ENCODE measurements around the gene POLK.

DNA sequence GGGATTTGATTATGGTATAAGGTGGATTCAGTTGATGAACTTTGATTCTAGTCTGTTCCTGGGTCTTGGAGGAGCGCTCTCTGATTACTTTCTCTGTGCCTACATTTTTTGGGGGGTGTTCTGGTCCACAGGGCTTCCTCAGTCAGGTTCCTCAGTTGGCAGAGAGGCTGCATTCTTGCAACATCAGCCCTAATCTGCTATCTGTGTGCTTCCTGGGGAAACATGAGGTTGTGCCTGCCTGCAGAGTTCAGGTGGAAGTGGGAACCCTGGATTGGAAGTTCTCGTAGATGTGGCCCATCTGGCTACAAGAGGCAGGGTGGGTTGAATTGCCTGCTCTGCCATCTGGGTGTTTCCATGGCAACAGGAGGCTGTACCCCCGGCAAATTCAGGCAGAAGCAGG is 24.5 kb downstream of the POLK start:
- TF ChIP-seq POLR2A (IDR thresholded peaks at IDR 0.05; ENCODE audit: low read depth, low read length) = no peak
- TF ChIP-seq SPI1 (IDR thresholded peaks at IDR 0.05; ENCODE audit: low read depth, low read length) = no peak
